Adrenal gland (tissue), 12 donors: ENCODE data around the gene HACD3. TPM values are rescaled to one million over a fixed set of nuclear protein-coding genes. Genes with fewer than 3 reads are reported as not detected.
"Not testable (repeated sequence)": the region's sequence is repeated elsewhere in the genome, so short reads cannot be mapped to it uniquely, and the experiment has no call there.

ENCODE experiments used
- DNase-seq, 7 donors: peaks; one replicate each; pipeline ENCODE4 v3.0.0-alpha.2; 2019 to 2020
- H3K27ac ChIP-seq, 5 donors: fragments of 200-600 bp; sonication (generic) in 4 of 5; 1 replicate in 3 of 5; 2 replicates in 2 of 5; pipeline versions ENCODE4 v1.5.1 to v1.8.0; 2016 to 2020; ENCODE audit warnings: mild to moderate bottlenecking in 1 of 5
- H3K27me3 ChIP-seq: fragments of 200-600 bp; 2 replicates; pipeline ENCODE4 v1.8.0; 2021
- H3K36me3 ChIP-seq, 2 donors: fragments of 200-600 bp; replicated peaks in 1 of 2; 1 replicate in 1 of 2; 2 replicates in 1 of 2; pipeline versions ENCODE4 v1.5.1 to v1.8.0; 2018 to 2022
- H3K4me1 ChIP-seq, 2 donors: fragments of 200-600 bp; replicated peaks in 1 of 2; 1 replicate in 1 of 2; 2 replicates in 1 of 2; pipeline versions ENCODE4 v1.5.1 to v1.8.0; 2018 to 2021
- H3K4me3 ChIP-seq, 4 donors: fragments of 200-600 bp; sonication (generic) in 3 of 4; one replicate each; pipeline ENCODE4 v1.5.1; 2016 to 2018
- H3K9me3 ChIP-seq, 3 donors: fragments of 200-600 bp; sonication (generic) in 1 of 3; replicated peaks in 1 of 3; 1 replicate in 2 of 3; 2 replicates in 1 of 3; pipeline versions ENCODE4 v1.5.1 to v1.8.0; 2016 to 2021
- CTCF ChIP-seq, 6 experiments: fragments of 450-650 bp in 4 of 6; fragments of 200-600 bp in 2 of 6; sonication (generic) in 1 of 6; IDR thresholded peaks; 1 replicate in 5 of 6; 2 replicates in 1 of 6; pipeline versions ENCODE4 v1.5.1 to v1.8.0; 2016 to 2021; ENCODE audit warnings: antibody characterized with exemption in 6 of 6, mild to moderate bottlenecking in 2 of 6, moderate library complexity in 1 of 6
- POLR2A ChIP-seq, 2 donors: fragments of 450-650 bp; IDR thresholded peaks; one replicate each; pipeline ENCODE4 v1.6.1; 2017; ENCODE audit warnings: antibody characterized with exemption in 2 of 2, mild to moderate bottlenecking in 2 of 2, moderate library complexity in 1 of 2
- WGBS, 4 donors: extraction: QIAGEN DNeasy Blood & Tissue Kit in 2 of 4; methylation state at CpG; one replicate each; pipeline versions ENCODE4 v1.1.5 to v1.1.7; 2013 to 2017; 5-methylcytosine and 5-hydroxymethylcytosine counted together
- intact Hi-C, 2 donors: fragments of 100-400 bp; cut with DNase I; formaldehyde crosslinking; loops; one replicate each; pipeline versions ENCODE4 v1.14.1 to v1.15.0; 2022 to 2023
- polyA plus RNA-seq, 3 donors: library from polyadenylated mRNA; stranded (reverse); fragments of 200-250 nt in 2 of 3; fragments of 350-450 nt in 1 of 3; fragmentation: Illumina TruSeq in 1 of 3; extraction: RNeasy Lipid Tissue Mini Kit (QIAGEN cat#74804) in 1 of 3; gene quantifications; one replicate each; pipeline ENCODE4 v1.2.3, GENCODE V29; 2013 to 2014
- total RNA-seq, 9 donors: library from RNA; depleted of rRNA in 4 of 9; stranded (reverse); fragments of >200 nt in 4 of 9; fragments of 120-200 nt in 1 of 9; fragmentation: NEBNext Ultra II Directional in 1 of 9; extraction: Animal tissue kit (Norgen Biotek cat#: 25700) in 1 of 9; gene quantifications; one replicate each; pipeline versions ENCODE4 v1.1.0 to v1.2.4, GENCODE V29; 2013 to 2023
- donor health status: healthy with polysubstance abuse.
- donor health status: Bipolar disorder and iron deficiency.
- donor health status: DM: yes; HTN: yes; CAD: no.
- donor health status: DM: no; HTN: no; CAD: no.
- donor health status: DM: no; HTN: no; CAD: no.
- donor health status: DM: yes; HTN: yes; CAD: no.

Gene HACD3
- total and polyA plus RNA-seq, 12 donors, result 13.8 to 284 (median 119) TPM

GRCh38 chr15:65611888-65612615, 81.8 kb downstream of the HACD3 start:
- DNase-seq, result no peak
- H3K27me3 ChIP-seq, result no peaks in the 10 kb centered on the region
- H3K9me3 ChIP-seq, result no peaks in the 10 kb centered on the region
- no peak for TF ChIP-seq CTCF (IDR thresholded peaks at IDR 0.05)
- TF ChIP-seq POLR2A (IDR thresholded peaks at IDR 0.05), result no peak
- peaks cover 14 to 32% of the 10 kb centered on the region in 2 donors for H3K4me1 ChIP-seq
- 77 to 85% (median 83%) methylated on average over 5 of the region's 5 CpGs for WGBS, 4 donors
- no peaks in the 10 kb centered on the region for H3K36me3 ChIP-seq
- intact Hi-C loops, result no loop called here
- peak overlapping the region; percentile 71 to 97 (median 94) for H3K27ac ChIP-seq
- peak overlapping the region in 2 of 4 donors; percentile 71 to 75 for H3K4me3 ChIP-seq

- H3K36me3 ChIP-seq, result no peaks in the 10 kb centered on the region
- H3K4me1 ChIP-seq, result peaks cover 14 to 32% of the 10 kb centered on the region in 2 donors
- TF ChIP-seq POLR2A (IDR thresholded peaks at IDR 0.05), result no peak
- TF ChIP-seq CTCF (IDR thresholded peaks at IDR 0.05), result no peak
- intact Hi-C loops, result no loop called here
- no peaks in the 10 kb centered on the region for H3K27me3 ChIP-seq
- no peak overlapping the region for H3K27ac ChIP-seq
- H3K4me3 ChIP-seq, result no peak overlapping the region
- no peaks in the 10 kb centered on the region for H3K9me3 ChIP-seq
- 49 to 59% (median 53%) methylated on average over 2 of the region's 2 CpGs for WGBS, 4 donors
- no peak for DNase-seq
Observed at GRCh38 chr15:65612616-65612946, 82.3 kb downstream of the HACD3 start.

- TF ChIP-seq CTCF (IDR thresholded peaks at IDR 0.05) (no peak), POLR2A (IDR thresholded peaks at IDR 0.05) (no peak)
- H3K27ac ChIP-seq, result no peak overlapping the region
- no peak for DNase-seq
- no peaks in the 10 kb centered on the region for H3K36me3 ChIP-seq
- 75 to 82% (median 80%) methylated on average over 5 to 6 of the region's 6 CpGs for WGBS, 4 donors
- H3K4me3 ChIP-seq, result no peak overlapping the region
- no peaks in the 10 kb centered on the region for H3K9me3 ChIP-seq
- intact Hi-C loops, result no loop called here
- no peaks in the 10 kb centered on the region for H3K27me3 ChIP-seq
- H3K4me1 ChIP-seq, result peaks cover 14 to 32% of the 10 kb centered on the region in 2 donors
Observed at GRCh38 chr15:65612949-65613744, 82.9 kb downstream of the HACD3 start.

GRCh38 chr15:65615887-65616286, 85.6 kb downstream of the HACD3 start:
- H3K27ac ChIP-seq, DNase-seq, intact Hi-C loops, H3K36me3 ChIP-seq, H3K4me3 ChIP-seq, H3K27me3 ChIP-seq, H3K9me3 ChIP-seq: not testable (repeated sequence)
- H3K4me1 ChIP-seq, result peaks cover 6 to 13% of the 10 kb centered on the region in 2 donors
- WGBS, 4 donors, result 88 to 100% (median 100%) methylated on average over 1 of the region's 1 CpG; no CpG with 5 or more reads in 1 of the 4 donors
